ENCODE data around the gene TECR. TPM values are rescaled to one million over a fixed set of nuclear protein-coding genes. Genes with fewer than 3 reads are reported as not detected.

Gene TECR
- total RNA-seq, 1 donor from 2014 or later: 27.3 TPM

- DNase-seq (ENCODE audit: low read depth, low spot score): no peak
Measured at GRCh38 chr19:14507704-14508542, 21.5 kb upstream of the TECR start.

- DNase-seq (ENCODE audit: low read depth, low spot score): no peak
Measured at GRCh38 chr19:14510311-14511228, 18.8 kb upstream of the TECR start.

- no peak for DNase-seq (ENCODE audit: low read depth, low spot score)
Measured at GRCh38 chr19:14511229-14511593, 18.2 kb upstream of the TECR start.

GRCh38 chr19:14512406-14512961, 16.9 kb upstream of the TECR start:
- no peak for DNase-seq (ENCODE audit: low read depth, low spot score)

GRCh38 chr19:14514215-14514863, 15.1 kb upstream of the TECR start:
- DNase-seq (ENCODE audit: low read depth, low spot score): no peak

- DNase-seq (ENCODE audit: low read depth, low spot score): no peak
Measured at GRCh38 chr19:14515501-14516047, 13.8 kb upstream of the TECR start.

- no peak for DNase-seq (ENCODE audit: low read depth, low spot score)
Measured at GRCh38 chr19:14516048-14516534, 13.3 kb upstream of the TECR start.

- DNase-seq (ENCODE audit: low read depth, low spot score): no peak
Measured at GRCh38 chr19:14516746-14517438, 12.5 kb upstream of the TECR start.

GRCh38 chr19:14517446-14517839, 12.0 kb upstream of the TECR start:
- DNase-seq (ENCODE audit: low read depth, low spot score): no peak

- DNase-seq (ENCODE audit: low read depth, low spot score): no peak
Measured at GRCh38 chr19:14517840-14518505, 11.4 kb upstream of the TECR start, which contains the start of gene DNAJB1. TSS of gene DNAJB1 (minus strand) at chr19:14518397. CDS start at chr19:14518349, 48 bp downstream.

- DNase-seq (ENCODE audit: low read depth, low spot score): no peak
Measured at GRCh38 chr19:14519245-14519859, 10.0 kb upstream of the TECR start.

GRCh38 chr19:14519860-14520407, 9.5 kb upstream of the TECR start:
- DNase-seq (ENCODE audit: low read depth, low spot score): peak; percentile 66

- DNase-seq (ENCODE audit: low read depth, low spot score): no peak
Measured at GRCh38 chr19:14520543-14520942, 8.9 kb upstream of the TECR start.

- DNase-seq (ENCODE audit: low read depth, low spot score): no peak
Measured at GRCh38 chr19:14525729-14526128, 3.7 kb upstream of the TECR start.

- DNase-seq (ENCODE audit: low read depth, low spot score): no peak
Measured at GRCh38 chr19:14526423-14526822, 3.0 kb upstream of the TECR start.

- no peak for DNase-seq (ENCODE audit: low read depth, low spot score)
Measured at GRCh38 chr19:14528419-14529253, 758 bp upstream of the TECR start.

- DNase-seq (ENCODE audit: low read depth, low spot score): no peak
Measured at GRCh38 chr19:14530005-14530348, 583 bp downstream of the TECR start.

- no peak for DNase-seq (ENCODE audit: low read depth, low spot score)
Measured at GRCh38 chr19:14530506-14530905, 1.1 kb downstream of the TECR start.
